Lung (tissue), 12 donors: ENCODE measurements around the gene RAB24. TPM values are rescaled to one million over a fixed set of nuclear protein-coding genes. Genes with fewer than 3 reads are reported as not detected.

Source experiments
- ATAC-seq: fragments of 200-7000 bp; cut with Tn5 transposase; one replicate; pipeline ENCODE4 v1.9.1; 2020; ENCODE audit warnings: moderate number of reproducible peaks; ENCODE audit not compliant: insufficient read depth, low FRiP score
- DNase-seq, 3 donors: peaks; one replicate each; pipeline ENCODE4 v3.0.0-alpha.2; 2013 to 2017
- H3K27ac ChIP-seq, 2 donors: one replicate each; pipeline ENCODE4 v1.5.1; 2013; ENCODE audit warnings: mild to moderate bottlenecking in 2 of 2, moderate library complexity in 2 of 2, control low read depth in 1 of 2, inconsistent platforms in 1 of 2, low read depth in 1 of 2, low read length in 1 of 2
- H3K27me3 ChIP-seq, 3 donors: one replicate each; pipeline ENCODE4 v1.5.1; 2013; ENCODE audit warnings: low read length in 2 of 3; ENCODE audit not compliant: control insufficient read depth in 3 of 3, insufficient read depth in 3 of 3
- H3K36me3 ChIP-seq, 4 donors: one replicate each; pipeline ENCODE4 v1.5.1; 2013; ENCODE audit warnings: low read length in 4 of 4, mild to moderate bottlenecking in 1 of 4, moderate library complexity in 1 of 4; ENCODE audit not compliant: control insufficient read depth in 4 of 4, insufficient read depth in 4 of 4
- H3K4me1 ChIP-seq, 5 donors: one replicate each; pipeline ENCODE4 v1.5.1; 2013; ENCODE audit warnings: low read length in 5 of 5, mild to moderate bottlenecking in 2 of 5, moderate library complexity in 1 of 5; ENCODE audit not compliant: control insufficient read depth in 5 of 5, insufficient read depth in 5 of 5
- H3K4me3 ChIP-seq: one replicate; pipeline ENCODE4 v1.5.1; 2013; ENCODE audit warnings: mild to moderate bottlenecking, control low read depth, moderate library complexity
- H3K9ac ChIP-seq, 2 donors: one replicate each; pipeline ENCODE4 v1.5.1; 2013; ENCODE audit warnings: low read length in 2 of 2, control low read depth in 1 of 2; ENCODE audit not compliant: insufficient read depth in 1 of 2
- H3K9me3 ChIP-seq, 4 donors: one replicate each; pipeline ENCODE4 v1.5.1; 2013; ENCODE audit warnings: low read length in 3 of 4, mild to moderate bottlenecking in 1 of 4, moderate library complexity in 1 of 4; ENCODE audit not compliant: control insufficient read depth in 4 of 4, insufficient read depth in 3 of 4
- WGBS, 2 donors: extraction: QIAGEN DNeasy Blood & Tissue Kit; methylation state at CpG; one replicate each; pipeline ENCODE4 v1.1.7; 2013; 5-methylcytosine and 5-hydroxymethylcytosine counted together
- polyA plus RNA-seq, 2 donors: library from polyadenylated mRNA; stranded (reverse); fragments of 200-250 nt; gene quantifications; one replicate each; pipeline ENCODE4 v1.2.1, GENCODE V29; 2013
- total RNA-seq, 2 donors: library from RNA; depleted of rRNA in 1 of 2; stranded (reverse); fragments of >200 nt in 1 of 2; gene quantifications; one replicate each; pipeline ENCODE4 v1.2.1, GENCODE V29; 2014 to 2021
- TF ChIP-seq, protein P1 (sequence below): IDR thresholded peaks from 2 replicates; pipeline ENCODE4 v1.5.1; 2012; ENCODE audit warnings: mild to moderate bottlenecking; ENCODE audit errors: control extremely low read depth, extremely low read depth
- donor health status: control.
- donor health status: control.
- donor health status: Bipolar disorder and iron deficiency.
- donor health status: healthy.
- donor health status: DM: yes; HTN: yes; CAD: no.

The RAB24 gene
- total and polyA plus RNA-seq, 4 donors: 25.9 to 76.6 (median 42.4) TPM

DNA sequence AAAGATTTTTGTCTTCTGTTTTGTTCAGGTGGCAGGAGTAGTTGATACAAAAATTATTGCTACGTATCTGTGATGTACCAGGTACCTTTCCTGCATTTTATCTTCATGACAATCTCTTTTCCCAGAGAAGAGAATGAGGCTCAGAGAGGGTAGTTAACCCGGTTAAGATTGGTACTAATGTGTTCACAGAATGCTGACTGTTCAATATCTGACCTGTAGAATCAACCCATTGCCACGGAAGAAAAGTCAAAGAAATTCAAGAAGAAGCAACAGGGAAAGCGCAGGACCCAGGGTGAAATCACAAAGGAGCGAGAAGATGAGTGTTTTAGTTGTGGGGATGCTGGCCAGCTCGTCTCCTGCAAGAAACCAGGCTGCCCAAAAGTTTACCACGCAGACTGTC is 11.8 kb downstream of the RAB24 start:
- Histone ChIP-seq H3K4me3 (no peak overlapping the region), H3K27me3 (no peaks in the 10 kb centered on the region), H3K27ac (no peak overlapping the region), H3K9me3 (no peaks in the 10 kb centered on the region), H3K36me3 (peaks cover 20 to 57% (median 49%) of the 10 kb centered on the region in 4 donors), H3K4me1 (peaks cover 0 to 7% (median 0%) of the 10 kb centered on the region in 5 donors), H3K9ac (no peak overlapping the region)
- 96 to 98% methylated on average over 7 of the region's 7 CpGs for WGBS, 2 donors
- DNase-seq (no peak), ATAC-seq (no peak)
- TF ChIP-seq, protein P1, sequence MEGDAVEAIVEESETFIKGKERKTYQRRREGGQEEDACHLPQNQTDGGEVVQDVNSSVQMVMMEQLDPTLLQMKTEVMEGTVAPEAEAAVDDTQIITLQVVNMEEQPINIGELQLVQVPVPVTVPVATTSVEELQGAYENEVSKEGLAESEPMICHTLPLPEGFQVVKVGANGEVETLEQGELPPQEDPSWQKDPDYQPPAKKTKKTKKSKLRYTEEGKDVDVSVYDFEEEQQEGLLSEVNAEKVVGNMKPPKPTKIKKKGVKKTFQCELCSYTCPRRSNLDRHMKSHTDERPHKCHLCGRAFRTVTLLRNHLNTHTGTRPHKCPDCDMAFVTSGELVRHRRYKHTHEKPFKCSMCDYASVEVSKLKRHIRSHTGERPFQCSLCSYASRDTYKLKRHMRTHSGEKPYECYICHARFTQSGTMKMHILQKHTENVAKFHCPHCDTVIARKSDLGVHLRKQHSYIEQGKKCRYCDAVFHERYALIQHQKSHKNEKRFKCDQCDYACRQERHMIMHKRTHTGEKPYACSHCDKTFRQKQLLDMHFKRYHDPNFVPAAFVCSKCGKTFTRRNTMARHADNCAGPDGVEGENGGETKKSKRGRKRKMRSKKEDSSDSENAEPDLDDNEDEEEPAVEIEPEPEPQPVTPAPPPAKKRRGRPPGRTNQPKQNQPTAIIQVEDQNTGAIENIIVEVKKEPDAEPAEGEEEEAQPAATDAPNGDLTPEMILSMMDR: no peak

DNA sequence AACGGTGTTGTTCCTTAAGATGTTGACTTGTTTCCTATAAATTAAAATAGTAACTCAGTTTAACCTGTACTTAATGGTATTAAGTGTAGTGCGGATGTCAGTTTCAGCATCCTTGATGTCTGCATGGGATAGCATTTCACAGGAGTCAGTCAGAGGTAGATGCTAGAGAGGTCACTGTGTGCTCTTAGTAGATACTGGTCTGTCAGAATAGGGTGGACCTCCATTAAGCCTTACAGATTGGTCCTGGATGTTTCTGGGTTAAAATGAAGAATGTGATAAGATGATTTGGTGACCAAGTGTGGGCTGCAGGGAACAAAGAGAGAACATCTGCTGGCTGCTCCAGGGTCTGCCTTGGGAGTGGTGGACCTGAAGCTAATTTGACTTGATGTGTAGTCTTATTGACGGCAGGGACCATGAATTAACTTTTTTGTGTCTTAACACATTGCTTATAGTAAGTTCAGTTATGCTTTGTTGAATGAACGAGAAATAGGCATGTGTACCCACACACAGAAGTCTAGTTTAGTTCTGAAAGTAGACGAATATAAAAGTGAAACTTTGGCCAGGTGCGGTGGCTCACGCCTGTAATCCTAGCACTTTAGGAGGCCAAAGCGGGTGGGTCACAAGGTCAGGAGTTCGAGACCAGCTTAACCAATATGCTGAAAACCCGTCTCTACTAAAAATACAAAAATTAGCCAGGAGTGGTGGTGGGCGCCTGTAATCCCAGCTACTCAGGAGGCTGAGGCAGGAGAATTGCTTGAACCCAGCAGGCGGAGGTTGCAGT is 12.5 kb downstream of the RAB24 start:
- peaks cover 20 to 56% (median 46%) of the 10 kb centered on the region in 4 donors for H3K36me3 ChIP-seq
- no peaks in the 10 kb centered on the region for H3K9me3 ChIP-seq
- H3K9ac ChIP-seq: no peak overlapping the region
- no peaks in the 10 kb centered on the region for H3K27me3 ChIP-seq
- no peak for DNase-seq
- H3K4me3 ChIP-seq: no peak overlapping the region
- TF ChIP-seq, protein P1: no peak
- 94 to 95% methylated on average over 12 of the region's 12 CpGs for WGBS, 2 donors
- peaks cover 0 to 2% (median 0%) of the 10 kb centered on the region in 5 donors for H3K4me1 ChIP-seq
- H3K27ac ChIP-seq: no peak overlapping the region
- ATAC-seq: no peak

DNA sequence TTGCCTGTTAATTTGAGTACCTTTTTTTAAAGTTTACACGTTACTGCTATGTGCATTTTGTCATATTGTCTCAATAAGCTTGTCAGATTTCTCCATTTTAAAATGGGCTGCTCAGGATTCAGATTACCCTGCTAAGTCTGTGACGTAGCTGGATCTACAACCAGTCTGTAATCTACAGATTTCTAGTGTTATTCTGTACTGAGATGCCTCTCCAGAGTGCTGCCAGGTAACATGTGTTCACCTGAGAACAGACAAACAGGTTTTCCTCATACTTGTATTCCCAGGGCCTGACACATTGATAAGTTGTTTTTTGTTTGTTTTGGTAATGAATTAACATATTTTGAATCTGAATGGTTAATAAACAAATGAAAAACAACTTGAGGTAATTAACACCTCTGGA is 15.3 kb downstream of the RAB24 start:
- Histone ChIP-seq H3K27me3 (no peaks in the 10 kb centered on the region), H3K27ac (no peak overlapping the region), H3K9me3 (no peaks in the 10 kb centered on the region), H3K4me3 (no peak overlapping the region), H3K9ac (no peak overlapping the region), H3K4me1 (no peaks in the 10 kb centered on the region), H3K36me3 (peaks cover 34 to 50% (median 35%) of the 10 kb centered on the region in 4 donors)
- WGBS, 2 donors: 90 to 97% methylated on average over 2 of the region's 2 CpGs
- no peak for DNase-seq
- no peak for ATAC-seq
- TF ChIP-seq, protein P1: no peak
